ENCODE data around the gene ZSWIM1. TPM values are rescaled to one million over a fixed set of nuclear protein-coding genes. Genes with fewer than 3 reads are reported as not detected.

ZSWIM1 gene
- polyA plus RNA-seq (ENCODE audit: insufficient read length), result 18.6 TPM
- long read RNA-seq, donor 1, partial matches to known transcripts, result 0 of 4 reads
- long read RNA-seq, donor 1, other reads (novel, unspliced or antisense), result 0 of 4 reads
- long read RNA-seq, donor 2, partial matches to known transcripts, result 8 of 12 reads
- long read RNA-seq, donor 2, other reads (novel, unspliced or antisense), result 0 of 12 reads
- long read RNA-seq, donor 3, result 0 reads
- long read RNA-seq, donor 4, result 0 reads
- long read RNA-seq, donor 5, result 0 reads
- long read RNA-seq, donor 6, result 0 reads
- long read RNA-seq, donor 7, partial matches to known transcripts, result 7 of 9 reads
- long read RNA-seq, donor 7, other reads (novel, unspliced or antisense), result 0 of 9 reads
- long read RNA-seq, donor 8, result 0 reads

- peak; percentile 100 for DNase-seq
Observed at GRCh38 chr20:45880988-45881788, at the start of gene ZSWIM1. Gene ZSWIM1, plus strand, starts transcription at chr20:45881227. Its CDS starts 1,366 bp downstream, at chr20:45882593.

- no peak for DNase-seq
Observed at GRCh38 chr20:45832619-45833018, 48.4 kb upstream of the ZSWIM1 start.

GRCh38 chr20:45833030-45833882 is 47.8 kb upstream of the ZSWIM1 start, which contains the start of gene SNX21:
Gene SNX21, plus strand, starts transcription at chr20:45833799. Its CDS starts 121 bp downstream, at chr20:45833920.
- DNase-seq, result peak; percentile 80

GRCh38 chr20:45833883-45834796 is 46.9 kb upstream of the ZSWIM1 start:
- DNase-seq, result peak; percentile 73

- DNase-seq, result no peak
Observed at GRCh38 chr20:45834797-45835161, 46.2 kb upstream of the ZSWIM1 start.

GRCh38 chr20:45835329-45835765 is 45.7 kb upstream of the ZSWIM1 start:
- DNase-seq, result no peak

GRCh38 chr20:45835825-45836224 is 45.2 kb upstream of the ZSWIM1 start:
- no peak for DNase-seq

- no peak for DNase-seq
Observed at GRCh38 chr20:45836841-45837240, 44.2 kb upstream of the ZSWIM1 start.

GRCh38 chr20:45840700-45841198 is 40.3 kb upstream of the ZSWIM1 start:
- no peak for DNase-seq

- no peak for DNase-seq
Observed at GRCh38 chr20:45841407-45842129, 39.5 kb upstream of the ZSWIM1 start.

GRCh38 chr20:45842169-45842812 is 38.7 kb upstream of the ZSWIM1 start:
- no peak for DNase-seq

- DNase-seq, result no peak
Observed at GRCh38 chr20:45843506-45843905, 37.5 kb upstream of the ZSWIM1 start.

- no peak for DNase-seq
Observed at GRCh38 chr20:45845452-45845851, 35.6 kb upstream of the ZSWIM1 start.

GRCh38 chr20:45848421-45848820 is 32.6 kb upstream of the ZSWIM1 start:
- no peak for DNase-seq

GRCh38 chr20:45848969-45849582 is 32.0 kb upstream of the ZSWIM1 start:
- DNase-seq, result no peak

- DNase-seq, result no peak
Observed at GRCh38 chr20:45850238-45850637, 30.8 kb upstream of the ZSWIM1 start.

GRCh38 chr20:45850926-45851325 is 30.1 kb upstream of the ZSWIM1 start:
- no peak for DNase-seq

- no peak for DNase-seq
Observed at GRCh38 chr20:45851501-45851900, 29.5 kb upstream of the ZSWIM1 start.

- no peak for DNase-seq
Observed at GRCh38 chr20:45852326-45852725, 28.7 kb upstream of the ZSWIM1 start.
